Ovary (tissue), 9 donors: ENCODE results near the gene GLI3. TPM values are rescaled to one million over a fixed set of nuclear protein-coding genes. Genes with fewer than 3 reads are reported as not detected.

Source experiments
- DNase-seq, 5 donors: peaks; one replicate each; pipeline ENCODE4 v3.0.0-alpha.2; 2019 to 2020
- H3K27ac ChIP-seq, 2 donors: fragments of 200-600 bp; one replicate each; pipeline versions ENCODE4 v1.5.1 to v1.8.0; 2019 to 2022
- H3K27me3 ChIP-seq: fragments of 200-600 bp; one replicate; pipeline ENCODE4 v1.8.0; 2022
- H3K36me3 ChIP-seq: fragments of 200-600 bp; sonication (generic); one replicate; pipeline ENCODE4 v1.5.1; 2019
- H3K4me1 ChIP-seq: one replicate; pipeline ENCODE4 v1.8.1; 2013; ENCODE audit warnings: mild to moderate bottlenecking, moderate library complexity; ENCODE audit not compliant: insufficient read depth
- H3K4me3 ChIP-seq: fragments of 200-600 bp; sonication (generic); one replicate; pipeline ENCODE4 v1.5.1; 2017
- H3K9me3 ChIP-seq, 2 donors: fragments of 200-600 bp in 1 of 2; sonication (generic) in 1 of 2; one replicate each; pipeline versions ENCODE4 v1.5.1 to v1.8.1; 2013 to 2019; ENCODE audit warnings: mild to moderate bottlenecking in 1 of 2, moderate library complexity in 1 of 2
- CTCF ChIP-seq, 3 donors: fragments of 450-650 bp in 2 of 3; fragments of 200-600 bp in 1 of 3; IDR thresholded peaks; one replicate each; pipeline versions ENCODE4 v1.5.1 to v1.8.0; 2016 to 2022; ENCODE audit warnings: antibody characterized with exemption in 3 of 3, mild to moderate bottlenecking in 1 of 3
- EP300 ChIP-seq: sonication (generic); formaldehyde crosslinking; IDR thresholded peaks from one replicate; pipeline ENCODE4 v1.6.1; 2017; ENCODE audit warnings: antibody characterized with exemption
- POLR2A ChIP-seq: fragments of 450-650 bp; IDR thresholded peaks from one replicate; pipeline ENCODE4 v1.6.1; 2017; ENCODE audit warnings: antibody characterized with exemption, mild to moderate bottlenecking, moderate library complexity
- WGBS, 3 donors: extraction: QIAGEN DNeasy Blood & Tissue Kit in 1 of 3; methylation state at CpG; one replicate each; pipeline versions ENCODE4 v1.1.5 to v1.1.7; 2013 to 2017; 5-methylcytosine and 5-hydroxymethylcytosine counted together
- intact Hi-C, 4 donors: fragments of 100-400 bp; cut with DNase I; formaldehyde crosslinking; loops; one replicate each; pipeline versions ENCODE4 v1.11.0 to v1.15.1; 2022 to 2023
- polyA plus RNA-seq, 2 donors: library from polyadenylated mRNA; stranded (reverse); fragments of 200-250 nt in 1 of 2; fragments of 350-450 nt in 1 of 2; fragmentation: Illumina TruSeq in 1 of 2; extraction: RNeasy Lipid Tissue Mini Kit (QIAGEN cat#74804) in 1 of 2; gene quantifications; one replicate each; pipeline ENCODE4 v1.2.3, GENCODE V29; 2013 to 2014
- total RNA-seq, 7 donors: library from RNA; depleted of rRNA in 2 of 7; stranded (reverse); fragments of >200 nt in 2 of 7; fragmentation: NEBNext Ultra II Directional in 3 of 7; extraction: Animal tissue kit (Norgen Biotek cat#: 25700) in 3 of 7; gene quantifications; one replicate each; pipeline versions ENCODE4 v1.1.0 to v1.2.4, GENCODE V29; 2016 to 2023
- donor health status: DM: no; HTN: no; CAD: no; lungs with moderate emphysema.
- donor health status: DM: no; HTN: no; CAD: no.
- donor health status: Bipolar disorder and iron deficiency.
- donor health status: DM: yes; HTN: yes; CAD: no.
- donor health status: DM: no; HTN: no; CAD: no.
- donor health status: DM: yes; HTN: yes; CAD: no.

The GLI3 gene
- total and polyA plus RNA-seq, 9 donors: 9.5 to 67.1 (median 50.5) TPM

DNA sequence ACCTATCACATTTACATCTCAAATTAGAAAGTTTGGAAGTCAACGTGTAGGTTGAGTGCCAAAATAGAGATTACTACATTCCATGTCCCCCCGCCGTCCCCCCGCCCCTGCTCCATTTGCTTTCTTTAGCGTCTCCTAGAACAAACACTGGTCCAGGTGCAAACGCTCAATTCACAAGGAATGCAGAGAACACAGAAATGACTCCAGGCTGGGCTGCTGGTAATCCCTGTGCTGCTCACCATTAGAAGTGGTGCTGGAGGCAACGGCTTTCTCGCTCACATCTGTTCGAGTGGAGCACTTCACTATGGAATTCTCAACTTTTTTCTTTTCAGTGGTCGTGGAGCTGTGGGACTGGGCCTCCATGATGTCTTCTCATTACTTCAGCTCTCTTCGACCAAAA is 14.1 kb downstream of the GLI3 start:
- TF ChIP-seq EP300 (no peak), POLR2A (no peak), CTCF (IDR thresholded peaks at IDR 0.05) (no peak)
- WGBS, 3 donors: 42 to 58% (median 53%) methylated on average over 11 of the region's 11 CpGs
- Histone ChIP-seq H3K27ac (no peak overlapping the region), H3K36me3 (no peaks in the 10 kb centered on the region), H3K4me1 (peaks cover 9% of the 10 kb centered on the region), H3K27me3 (no peaks in the 10 kb centered on the region), H3K9me3 (no peaks in the 10 kb centered on the region), H3K4me3 (no peak overlapping the region)
- intact Hi-C loops: no loop called here
- DNase-seq: no peak

- whole genome bisulfite sequencing, 3 donors: 86 to 97% (median 92%) methylated on average over 2 of the region's 2 CpGs
- Histone ChIP-seq H3K27me3 (no peaks in the 10 kb centered on the region), H3K27ac (no peak overlapping the region), H3K4me3 (no peak overlapping the region), H3K36me3 (no peaks in the 10 kb centered on the region), H3K9me3 (no peaks in the 10 kb centered on the region), H3K4me1 (peaks cover 10% of the 10 kb centered on the region)
- no peak for TF ChIP-seq POLR2A
- TF ChIP-seq CTCF (IDR thresholded peaks at IDR 0.05): no peak
- no peak for TF ChIP-seq EP300
- intact Hi-C loops: no loop called here
- DNase-seq: no peak
These were observed 14.9 kb downstream of the GLI3 start for GRCh38 chr7:42222125-42222524.

- 91 to 97% (median 94%) methylated on average over 5 of the region's 5 CpGs for WGBS, 3 donors
- Histone ChIP-seq H3K9me3 (no peaks in the 10 kb centered on the region), H3K4me1 (peaks cover 15% of the 10 kb centered on the region), H3K27ac (no peak overlapping the region), H3K27me3 (no peaks in the 10 kb centered on the region), H3K4me3 (no peak overlapping the region), H3K36me3 (no peaks in the 10 kb centered on the region)
- intact Hi-C loops: no loop called here
- DNase-seq: no peak
- TF ChIP-seq POLR2A (no peak), CTCF (IDR thresholded peaks at IDR 0.05) (no peak), EP300 (no peak)
These were observed 15.7 kb downstream of the GLI3 start for GRCh38 chr7:42221304-42221703.

DNA sequence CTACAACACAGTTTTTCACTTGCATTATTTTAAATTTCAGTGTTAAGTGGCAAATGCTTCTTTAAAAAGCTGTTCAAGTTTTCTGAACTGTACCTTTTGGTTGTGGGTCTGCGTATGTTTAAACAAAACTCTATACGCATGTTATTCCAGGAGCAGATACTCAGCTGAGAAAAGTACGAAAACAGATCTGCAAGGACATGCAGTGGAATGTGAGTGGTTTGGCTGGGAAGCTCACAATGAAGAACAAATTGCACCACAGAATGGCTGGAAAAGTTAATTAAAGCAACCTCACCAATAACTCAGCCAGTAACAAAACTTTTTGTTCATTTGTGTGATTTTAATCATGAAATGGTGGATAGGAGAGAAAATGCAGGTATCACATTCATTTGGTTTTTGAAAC is 17.6 kb downstream of the GLI3 start:
- 9 to 29% (median 18%) methylated on average over 3 of the region's 3 CpGs for WGBS, 3 donors
- Histone ChIP-seq H3K4me1 (peaks cover 15% of the 10 kb centered on the region), H3K27ac (peak overlapping the region in 1 of 2 donors; percentile 14), H3K36me3 (no peaks in the 10 kb centered on the region), H3K27me3 (no peaks in the 10 kb centered on the region), H3K4me3 (no peak overlapping the region), H3K9me3 (no peaks in the 10 kb centered on the region)
- TF ChIP-seq EP300 (no peak), POLR2A (no peak), CTCF (IDR thresholded peaks at IDR 0.05) (no peak)
- DNase-seq: no peak
- intact Hi-C loops: no loop called here
